PFSK-1 (cell line): ENCODE results near the gene FRMD4A.

ENCODE experiments used
- FOXP2 ChIP-seq: optimal IDR thresholded peaks from 2 replicates; pipeline ENCODE3; 2011; ENCODE audit warnings: borderline replicate concordance, control low read depth, inconsistent platforms; ENCODE audit not compliant: insufficient read depth; ENCODE audit errors: extremely low read length, extremely low read depth
- POLR2AphosphoS5 ChIP-seq: IDR thresholded peaks from 2 replicates; pipeline ENCODE4 v1.6.1; 2012; ENCODE audit warnings: low read depth, mild to moderate bottlenecking, control low read depth, low read length, moderate library complexity
- TAF1 ChIP-seq: IDR thresholded peaks from 2 replicates; pipeline ENCODE4 v1.6.1; 2012; ENCODE audit warnings: low read length, control low read depth, borderline replicate concordance; ENCODE audit not compliant: insufficient read depth
- TF ChIP-seq, protein P1 (sequence below), 2 experiments: IDR thresholded peaks; 2 replicates each; pipeline versions ENCODE4 v1.6.1 to v1.8.0; 2011 to 2012; ENCODE audit warnings: low read depth in 2 of 2, low read length in 2 of 2, control low read depth in 1 of 2, inconsistent platforms in 1 of 2, mild to moderate bottlenecking in 1 of 2, moderate library complexity in 1 of 2; ENCODE audit not compliant: insufficient read depth in 1 of 2

- no peak for TF ChIP-seq TAF1
- TF ChIP-seq POLR2AphosphoS5 = no peak
- TF ChIP-seq, protein P1, sequence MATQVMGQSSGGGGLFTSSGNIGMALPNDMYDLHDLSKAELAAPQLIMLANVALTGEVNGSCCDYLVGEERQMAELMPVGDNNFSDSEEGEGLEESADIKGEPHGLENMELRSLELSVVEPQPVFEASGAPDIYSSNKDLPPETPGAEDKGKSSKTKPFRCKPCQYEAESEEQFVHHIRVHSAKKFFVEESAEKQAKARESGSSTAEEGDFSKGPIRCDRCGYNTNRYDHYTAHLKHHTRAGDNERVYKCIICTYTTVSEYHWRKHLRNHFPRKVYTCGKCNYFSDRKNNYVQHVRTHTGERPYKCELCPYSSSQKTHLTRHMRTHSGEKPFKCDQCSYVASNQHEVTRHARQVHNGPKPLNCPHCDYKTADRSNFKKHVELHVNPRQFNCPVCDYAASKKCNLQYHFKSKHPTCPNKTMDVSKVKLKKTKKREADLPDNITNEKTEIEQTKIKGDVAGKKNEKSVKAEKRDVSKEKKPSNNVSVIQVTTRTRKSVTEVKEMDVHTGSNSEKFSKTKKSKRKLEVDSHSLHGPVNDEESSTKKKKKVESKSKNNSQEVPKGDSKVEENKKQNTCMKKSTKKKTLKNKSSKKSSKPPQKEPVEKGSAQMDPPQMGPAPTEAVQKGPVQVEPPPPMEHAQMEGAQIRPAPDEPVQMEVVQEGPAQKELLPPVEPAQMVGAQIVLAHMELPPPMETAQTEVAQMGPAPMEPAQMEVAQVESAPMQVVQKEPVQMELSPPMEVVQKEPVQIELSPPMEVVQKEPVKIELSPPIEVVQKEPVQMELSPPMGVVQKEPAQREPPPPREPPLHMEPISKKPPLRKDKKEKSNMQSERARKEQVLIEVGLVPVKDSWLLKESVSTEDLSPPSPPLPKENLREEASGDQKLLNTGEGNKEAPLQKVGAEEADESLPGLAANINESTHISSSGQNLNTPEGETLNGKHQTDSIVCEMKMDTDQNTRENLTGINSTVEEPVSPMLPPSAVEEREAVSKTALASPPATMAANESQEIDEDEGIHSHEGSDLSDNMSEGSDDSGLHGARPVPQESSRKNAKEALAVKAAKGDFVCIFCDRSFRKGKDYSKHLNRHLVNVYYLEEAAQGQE (IDR thresholded peaks at IDR 0.05; ENCODE audit: insufficient read depth in 1 of 2, low read depth in 2 of 2, low read length in 2 of 2) = no peak
- no peak for TF ChIP-seq FOXP2
These were observed 517.2 kb downstream of the FRMD4A start for GRCh38 chr10:13813550-13813949.
